Neural progenitor cell (in vitro differentiated cells): Measurements from ENCODE around the gene PNCK. TPM values are rescaled to one million over a fixed set of nuclear protein-coding genes. Genes with fewer than 3 reads are reported as not detected.

Source experiments
- DNase-seq: peaks from one replicate; pipeline ENCODE4 v3.0.0-alpha.2; 2016; ENCODE audit warnings: low spot score
- H2AFZ ChIP-seq: fragments of 200-600 bp; sonication (generic); replicated peaks from 2 replicates; pipeline ENCODE4 v1.6.1; 2016; ENCODE audit warnings: antibody characterized with exemption
- H3F3A ChIP-seq: fragments of 200-600 bp; sonication (generic); 2 replicates; pipeline ENCODE4 v1.6.1; 2016; ENCODE audit warnings: antibody characterized with exemption, low read depth
- H3K27ac ChIP-seq: fragments of 200-600 bp; sonication (generic); 2 replicates; pipeline ENCODE4 v1.5.1; 2016; ENCODE audit warnings: mild to moderate bottlenecking
- H3K27me3 ChIP-seq: fragments of 200-600 bp; sonication (generic); 2 replicates; pipeline ENCODE4 v1.6.1; 2016; ENCODE audit warnings: mild to moderate bottlenecking, moderate library complexity
- H3K36me3 ChIP-seq: fragments of 200-600 bp; sonication (generic); 2 replicates; pipeline ENCODE4 v1.5.1; 2016
- H3K4me1 ChIP-seq: fragments of 200-600 bp; sonication (generic); 2 replicates; pipeline ENCODE4 v1.6.1; 2016; ENCODE audit warnings: mixed run types
- H3K4me2 ChIP-seq: fragments of 200-600 bp; sonication (generic); 2 replicates; pipeline ENCODE4 v1.6.1; 2016
- H3K4me3 ChIP-seq: fragments of 200-600 bp; sonication (generic); 2 replicates; pipeline ENCODE4 v1.5.1; 2016
- H3K79me2 ChIP-seq: fragments of 200-600 bp; sonication (generic); 2 replicates; pipeline ENCODE4 v1.6.1; 2016; ENCODE audit warnings: low read depth
- H3K9ac ChIP-seq: fragments of 200-600 bp; sonication (generic); 2 replicates; pipeline ENCODE4 v1.6.1; 2016
- H3K9me3 ChIP-seq: fragments of 200-600 bp; sonication (generic); 2 replicates; pipeline ENCODE4 v1.5.1; 2016; ENCODE audit warnings: low read depth
- H4K20me1 ChIP-seq: fragments of 200-600 bp; sonication (generic); 2 replicates; pipeline ENCODE4 v1.6.1; 2016; ENCODE audit warnings: low read depth
- H3K27ac Mint-ChIP-seq: 3 replicates; pipeline ENCODE4 v1.8.0; 2021; ENCODE audit warnings: mixed read lengths
- H3K27me3 Mint-ChIP-seq: 2 replicates; pipeline ENCODE4 v1.8.0; 2022; ENCODE audit warnings: low read depth, mild to moderate bottlenecking, inconsistent platforms, moderate library complexity, mixed read lengths; ENCODE audit not compliant: insufficient read depth
- H3K36me3 Mint-ChIP-seq: 3 replicates; pipeline ENCODE4 v1.8.0; 2021; ENCODE audit warnings: mixed read lengths
- H3K4me1 Mint-ChIP-seq: 3 replicates; pipeline ENCODE4 v1.8.0; 2021; ENCODE audit warnings: mixed read lengths
- H3K4me3 Mint-ChIP-seq: 3 replicates; pipeline ENCODE4 v1.8.0; 2021; ENCODE audit warnings: mild to moderate bottlenecking, moderate library complexity, mixed read lengths
- H3K9me3 Mint-ChIP-seq: 3 replicates; pipeline ENCODE4 v1.8.0; 2020; ENCODE audit warnings: mixed read lengths
- EZH2 ChIP-seq: fragments of 200-600 bp; sonication (generic); IDR thresholded peaks from 2 replicates; pipeline ENCODE4 v1.6.1; 2017; ENCODE audit warnings: antibody characterized with exemption, mild to moderate bottlenecking, moderate library complexity
- EZH2phosphoT487 ChIP-seq: fragments of 200-600 bp; sonication (generic); IDR thresholded peaks from 2 replicates; pipeline ENCODE4 v1.6.1; 2017; ENCODE audit warnings: antibody characterized with exemption
- total RNA-seq: library from RNA; depleted of rRNA; stranded (reverse); fragments of >200 nt; gene quantifications from 2 replicates; pipeline ENCODE4 v1.2.3, GENCODE V29; 2015; ENCODE audit warnings: low replicate concordance
- TF ChIP-seq, protein P1 (sequence below): fragments of 200-600 bp; sonication (generic); IDR thresholded peaks from 2 replicates; pipeline ENCODE4 v1.5.1; 2017; ENCODE audit warnings: antibody characterized with exemption, mild to moderate bottlenecking

PNCK gene
- total RNA-seq, 1 donor from 2014 or later: 19.7 TPM

DNA sequence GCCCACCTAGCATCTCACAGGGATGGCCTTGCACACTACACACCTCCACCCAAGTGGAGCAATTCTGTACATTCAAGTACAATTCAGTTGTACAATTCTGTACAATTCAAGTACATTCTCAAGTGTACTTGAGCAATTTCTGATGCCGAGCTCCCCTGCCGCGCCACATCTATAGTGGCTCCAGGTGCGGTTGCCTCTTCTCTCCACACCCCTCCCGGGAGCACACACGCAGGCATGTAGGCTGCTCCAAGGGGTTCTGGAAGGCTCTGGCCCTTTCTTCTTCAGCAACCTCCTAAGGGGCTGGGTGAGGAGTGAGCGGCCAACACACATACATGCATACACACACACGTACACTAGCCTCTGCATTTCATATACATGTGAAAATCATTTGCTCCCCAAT, 45.5 kb downstream of the PNCK start:
- H4K20me1 ChIP-seq: no peaks in the 10 kb centered on the region
- no peak overlapping the region for H3K27ac ChIP-seq
- no peaks in the 10 kb centered on the region for H3K4me1 ChIP-seq
- H3K9me3 Mint-ChIP-seq: peaks cover 32% of the 10 kb centered on the region
- no peak overlapping the region for H3K9ac ChIP-seq
- no peaks in the 10 kb centered on the region for H3K36me3 Mint-ChIP-seq
- H3F3A ChIP-seq: no peaks in the 10 kb centered on the region
- no peak overlapping the region for H3K4me3 ChIP-seq
- peaks cover 8% of the 10 kb centered on the region for H3K27me3 Mint-ChIP-seq
- TF ChIP-seq, protein P1, sequence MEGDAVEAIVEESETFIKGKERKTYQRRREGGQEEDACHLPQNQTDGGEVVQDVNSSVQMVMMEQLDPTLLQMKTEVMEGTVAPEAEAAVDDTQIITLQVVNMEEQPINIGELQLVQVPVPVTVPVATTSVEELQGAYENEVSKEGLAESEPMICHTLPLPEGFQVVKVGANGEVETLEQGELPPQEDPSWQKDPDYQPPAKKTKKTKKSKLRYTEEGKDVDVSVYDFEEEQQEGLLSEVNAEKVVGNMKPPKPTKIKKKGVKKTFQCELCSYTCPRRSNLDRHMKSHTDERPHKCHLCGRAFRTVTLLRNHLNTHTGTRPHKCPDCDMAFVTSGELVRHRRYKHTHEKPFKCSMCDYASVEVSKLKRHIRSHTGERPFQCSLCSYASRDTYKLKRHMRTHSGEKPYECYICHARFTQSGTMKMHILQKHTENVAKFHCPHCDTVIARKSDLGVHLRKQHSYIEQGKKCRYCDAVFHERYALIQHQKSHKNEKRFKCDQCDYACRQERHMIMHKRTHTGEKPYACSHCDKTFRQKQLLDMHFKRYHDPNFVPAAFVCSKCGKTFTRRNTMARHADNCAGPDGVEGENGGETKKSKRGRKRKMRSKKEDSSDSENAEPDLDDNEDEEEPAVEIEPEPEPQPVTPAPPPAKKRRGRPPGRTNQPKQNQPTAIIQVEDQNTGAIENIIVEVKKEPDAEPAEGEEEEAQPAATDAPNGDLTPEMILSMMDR: no peak
- TF ChIP-seq EZH2phosphoT487: no peak
- TF ChIP-seq EZH2: no peak
- H3K4me2 ChIP-seq: no peak overlapping the region
- H3K27ac Mint-ChIP-seq: no peak overlapping the region
- H3K4me3 Mint-ChIP-seq: no peak overlapping the region
- no peak for DNase-seq
- no peaks in the 10 kb centered on the region for H3K9me3 ChIP-seq
- no peaks in the 10 kb centered on the region for H3K36me3 ChIP-seq
- no peak overlapping the region for H2AFZ ChIP-seq
- H3K4me1 Mint-ChIP-seq: no peaks in the 10 kb centered on the region
- H3K27me3 ChIP-seq: no peaks in the 10 kb centered on the region
- no peaks in the 10 kb centered on the region for H3K79me2 ChIP-seq

DNA sequence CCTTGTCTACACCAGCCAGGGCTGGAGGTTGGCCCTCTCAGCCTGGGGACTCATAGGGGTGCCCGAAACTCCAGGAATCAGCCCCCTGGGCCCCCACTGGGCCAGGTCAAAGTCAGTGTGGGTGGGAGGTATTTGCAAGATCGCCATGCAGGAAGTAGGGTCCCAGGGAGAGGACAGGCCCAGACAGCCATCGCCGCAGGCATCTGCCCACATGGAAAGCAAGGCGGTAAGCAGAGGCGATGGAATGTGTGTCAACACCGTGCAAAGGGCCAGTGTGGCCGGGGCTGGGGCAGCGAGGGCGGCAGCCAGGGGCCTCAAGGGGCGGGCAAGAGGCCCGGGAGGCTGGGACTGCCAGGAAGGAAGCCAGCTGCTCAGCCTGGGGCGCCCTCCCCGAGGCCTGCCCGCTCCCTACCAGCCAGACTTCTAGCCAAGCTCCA, 45.9 kb downstream of the PNCK start:
- Histone ChIP-seq H3K4me1 (no peaks in the 10 kb centered on the region), H3K27ac (no peak overlapping the region), H3F3A (no peaks in the 10 kb centered on the region), H3K9me3 (no peaks in the 10 kb centered on the region), H3K4me3 (no peak overlapping the region), H3K4me2 (no peak overlapping the region), H2AFZ (no peak overlapping the region), H3K36me3 (no peaks in the 10 kb centered on the region), H4K20me1 (no peaks in the 10 kb centered on the region), H3K79me2 (no peaks in the 10 kb centered on the region), H3K9ac (no peak overlapping the region), H3K27me3 (no peaks in the 10 kb centered on the region)
- Mint-ChIP-seq H3K36me3 (no peaks in the 10 kb centered on the region), H3K27me3 (peaks cover 8% of the 10 kb centered on the region), H3K27ac (no peak overlapping the region), H3K4me1 (no peaks in the 10 kb centered on the region), H3K9me3 (peaks cover 35% of the 10 kb centered on the region), H3K4me3 (no peak overlapping the region)
- TF ChIP-seq EZH2 (no peak), EZH2phosphoT487 (no peak)
- TF ChIP-seq, protein P1: no peak
- DNase-seq: no peak

DNA sequence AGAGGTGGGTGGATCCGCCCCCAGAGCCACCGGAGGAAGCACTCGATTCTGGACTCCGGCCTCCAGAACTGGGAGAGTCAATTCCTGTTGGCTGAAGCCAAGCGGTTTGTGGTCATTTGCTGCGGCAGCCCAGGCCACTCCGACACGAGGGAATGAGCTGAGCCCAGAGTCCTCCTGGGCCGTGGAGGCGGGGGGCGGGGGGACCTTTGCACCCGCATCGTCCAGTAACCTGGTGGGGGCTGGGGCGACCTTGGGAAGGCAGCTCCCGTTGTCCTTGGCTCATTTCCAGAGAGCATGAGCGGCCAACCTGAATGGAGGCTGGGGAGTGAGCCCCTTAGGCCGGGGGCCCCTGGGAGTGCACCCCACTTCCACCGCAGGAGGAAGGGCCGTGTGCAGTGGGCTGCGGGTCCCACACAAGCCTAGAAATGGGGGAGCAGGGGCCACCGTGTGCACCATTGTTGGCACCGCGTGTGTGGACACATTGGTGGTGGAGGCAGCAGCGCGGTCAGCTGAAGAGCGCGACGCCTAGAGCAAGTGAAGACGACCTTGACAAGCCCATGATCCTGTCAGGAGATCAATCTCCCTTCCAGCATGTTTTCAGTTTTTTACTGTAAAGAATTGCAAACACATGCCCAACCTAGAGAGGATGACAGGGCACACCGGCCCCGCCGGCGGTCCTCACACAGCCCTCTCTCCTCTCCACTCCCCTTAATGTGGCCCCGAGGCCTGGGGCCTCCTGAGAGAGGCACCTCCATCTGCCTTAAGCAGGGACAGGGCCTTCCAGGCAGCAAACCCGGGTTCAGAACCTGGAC, 46.5 kb downstream of the PNCK start:
- TF ChIP-seq, protein P1: no peak
- no peak for TF ChIP-seq EZH2phosphoT487
- TF ChIP-seq EZH2: no peak
- no peak overlapping the region for H3K27ac Mint-ChIP-seq
- Histone ChIP-seq H3K9ac (no peak overlapping the region), H3K4me3 (no peak overlapping the region), H3K36me3 (no peaks in the 10 kb centered on the region), H3K79me2 (no peaks in the 10 kb centered on the region), H4K20me1 (no peaks in the 10 kb centered on the region), H3K4me2 (no peak overlapping the region), H3K27ac (no peak overlapping the region), H3K9me3 (no peaks in the 10 kb centered on the region), H2AFZ (no peak overlapping the region), H3F3A (no peaks in the 10 kb centered on the region), H3K4me1 (no peaks in the 10 kb centered on the region), H3K27me3 (no peaks in the 10 kb centered on the region)
- peaks cover 8% of the 10 kb centered on the region for H3K27me3 Mint-ChIP-seq
- peaks cover 41% of the 10 kb centered on the region for H3K9me3 Mint-ChIP-seq
- H3K4me3 Mint-ChIP-seq: no peak overlapping the region
- no peak for DNase-seq
- no peaks in the 10 kb centered on the region for H3K36me3 Mint-ChIP-seq
- no peaks in the 10 kb centered on the region for H3K4me1 Mint-ChIP-seq
